ENCODE measurements around the gene MRPL36.
"Not testable (repeated sequence)": the region's sequence is repeated elsewhere in the genome, so short reads cannot be mapped to it uniquely, and the experiment has no call there.

MRPL36 gene

GRCh38 chr5:1815071-1815786 lies 15.6 kb upstream of the MRPL36 start:
- no peak for DNase-seq (ENCODE audit: low read depth in 2 of 2)

GRCh38 chr5:1814183-1815020 lies 14.8 kb upstream of the MRPL36 start:
- DNase-seq (ENCODE audit: low read depth in 2 of 2), result no peak

- no peak for DNase-seq (ENCODE audit: low read depth in 2 of 2)
These were observed 11.0 kb upstream of the MRPL36 start for GRCh38 chr5:1810581-1811101.

GRCh38 chr5:1809416-1810035 lies 9.9 kb upstream of the MRPL36 start:
- DNase-seq (ENCODE audit: low read depth in 2 of 2), result no peak

- DNase-seq (ENCODE audit: low read depth in 2 of 2), result no peak
These were observed 8.8 kb upstream of the MRPL36 start for GRCh38 chr5:1808439-1808838.

- no peak for DNase-seq (ENCODE audit: low read depth in 2 of 2)
These were observed 8.0 kb upstream of the MRPL36 start for GRCh38 chr5:1807451-1808185.

GRCh38 chr5:1806974-1807373 lies 7.3 kb upstream of the MRPL36 start:
- DNase-seq (ENCODE audit: low read depth in 2 of 2), result no peak

- DNase-seq (ENCODE audit: low read depth in 2 of 2), result no peak
These were observed 6.6 kb upstream of the MRPL36 start for GRCh38 chr5:1806199-1806598.

- no peak for DNase-seq (ENCODE audit: low read depth in 2 of 2)
These were observed 6.1 kb upstream of the MRPL36 start for GRCh38 chr5:1805736-1806135.

GRCh38 chr5:1805326-1805725 lies 5.7 kb upstream of the MRPL36 start:
- no peak for DNase-seq (ENCODE audit: low read depth in 2 of 2)

- no peak for DNase-seq (ENCODE audit: low read depth in 2 of 2)
These were observed 4.5 kb upstream of the MRPL36 start for GRCh38 chr5:1804001-1804690.

- DNase-seq (ENCODE audit: low read depth in 2 of 2), result no peak
These were observed 3.6 kb upstream of the MRPL36 start for GRCh38 chr5:1803192-1803591.

GRCh38 chr5:1801967-1802295 lies 2.3 kb upstream of the MRPL36 start:
- no peak for DNase-seq (ENCODE audit: low read depth in 2 of 2)

GRCh38 chr5:1801222-1801966 lies 1.8 kb upstream of the MRPL36 start, which contains the start of gene NDUFS6:
Gene NDUFS6 (plus strand): TSS chr5:1801407. CDS start chr5:1801418, 11 bp downstream.
- no peak for DNase-seq (ENCODE audit: low read depth in 2 of 2)

- no peak for DNase-seq (ENCODE audit: low read depth in 2 of 2)
These were observed 1.0 kb upstream of the MRPL36 start for GRCh38 chr5:1800472-1801221.

- DNase-seq (ENCODE audit: low read depth in 2 of 2), result no peak
These were observed 481 bp downstream of the MRPL36 start for GRCh38 chr5:1799110-1799601.

- DNase-seq (ENCODE audit: low read depth in 2 of 2), result not testable (repeated sequence)
These were observed 1.0 kb downstream of the MRPL36 start for GRCh38 chr5:1798589-1798988.

GRCh38 chr5:1797855-1798254 lies 1.8 kb downstream of the MRPL36 start:
- no peak for DNase-seq (ENCODE audit: low read depth in 2 of 2)

- DNase-seq (ENCODE audit: low read depth in 2 of 2), result no peak
These were observed 2.4 kb downstream of the MRPL36 start for GRCh38 chr5:1797103-1797800.
